GM21423 (cell line): ENCODE results near the gene ISCU.

Experiments
- ATAC-seq: cut with Tn5 transposase; IDR thresholded peaks from one replicate; pipeline ENCODE4 v1.9.1; 2021; ENCODE audit warnings: mild to moderate bottlenecking, moderate library complexity; ENCODE audit not compliant: unreplicated experiment

ISCU gene

GRCh38 chr12:108562348-108563135, at the start of gene ISCU:
ISCU (plus strand) TSS chr12:108562596; CDS start chr12:108562623, 27 bp downstream.
- peak; percentile 50 for ATAC-seq

- ATAC-seq: peak; percentile 0
Observed at GRCh38 chr12:108514468-108514972, 47.9 kb upstream of the ISCU start.

- peak; percentile 84 for ATAC-seq
Observed at GRCh38 chr12:108514973-108515814, 47.2 kb upstream of the ISCU start, which contains the start of gene FICD. FICD (plus strand) TSS chr12:108515277; CDS start chr12:108516973, 1,696 bp downstream.

- no peak for ATAC-seq
Observed at GRCh38 chr12:108515916-108516315, 46.5 kb upstream of the ISCU start.

GRCh38 chr12:108516511-108517275, 45.7 kb upstream of the ISCU start:
- ATAC-seq: no peak

- no peak for ATAC-seq
Observed at GRCh38 chr12:108517288-108518100, 44.9 kb upstream of the ISCU start.

GRCh38 chr12:108518101-108518715, 44.2 kb upstream of the ISCU start:
- ATAC-seq: no peak

- no peak for ATAC-seq
Observed at GRCh38 chr12:108518716-108519496, 43.5 kb upstream of the ISCU start.

GRCh38 chr12:108519558-108519957, 42.8 kb upstream of the ISCU start:
- ATAC-seq: no peak

GRCh38 chr12:108523365-108523764, 39.0 kb upstream of the ISCU start:
- ATAC-seq: no peak

GRCh38 chr12:108525681-108526080, 36.7 kb upstream of the ISCU start:
- no peak for ATAC-seq

GRCh38 chr12:108526482-108527165, 35.8 kb upstream of the ISCU start:
- no peak for ATAC-seq

- ATAC-seq: no peak
Observed at GRCh38 chr12:108527166-108527496, 35.3 kb upstream of the ISCU start.

- ATAC-seq: no peak
Observed at GRCh38 chr12:108530161-108530560, 32.2 kb upstream of the ISCU start.

GRCh38 chr12:108531929-108532848, 30.2 kb upstream of the ISCU start:
- no peak for ATAC-seq

GRCh38 chr12:108538146-108538545, 24.2 kb upstream of the ISCU start:
- no peak for ATAC-seq

- ATAC-seq: no peak
Observed at GRCh38 chr12:108538616-108539195, 23.7 kb upstream of the ISCU start.
